Adrenal gland (tissue), 5 donors: Measurements from ENCODE around the gene KIFC1.

ENCODE experiments used
- CTCF ChIP-seq, 6 experiments: fragments of 450-650 bp in 4 of 6; fragments of 200-600 bp in 2 of 6; sonication (generic) in 1 of 6; IDR thresholded peaks; 1 replicate in 5 of 6; 2 replicates in 1 of 6; pipeline versions ENCODE4 v1.5.1 to v1.8.0; 2016 to 2021; ENCODE audit warnings: antibody characterized with exemption in 6 of 6, mild to moderate bottlenecking in 2 of 6, moderate library complexity in 1 of 6
- POLR2A ChIP-seq, 2 donors: fragments of 450-650 bp; IDR thresholded peaks; one replicate each; pipeline ENCODE4 v1.6.1; 2017; ENCODE audit warnings: antibody characterized with exemption in 2 of 2, mild to moderate bottlenecking in 2 of 2, moderate library complexity in 1 of 2
- donor health status: DM: no; HTN: no; CAD: no.

- no peak for TF ChIP-seq POLR2A (IDR thresholded peaks at IDR 0.05)
- peak; percentile 94 to 99 (median 97) for TF ChIP-seq CTCF (IDR thresholded peaks at IDR 0.05)
These were observed at the start of gene KIFC1 for GRCh38 chr6:33391278-33391921.
